GM19397 (cell line): ENCODE results near the gene NPR3.

Source experiments
- ATAC-seq: cut with Tn5 transposase; IDR thresholded peaks from one replicate; pipeline ENCODE4 v1.9.1; 2021; ENCODE audit warnings: mild to moderate bottlenecking, moderate library complexity; ENCODE audit not compliant: unreplicated experiment

The NPR3 gene

GRCh38 chr5:32711681-32712480 lies 760 bp downstream of the NPR3 start:
- no peak for ATAC-seq

- ATAC-seq = no peak
These were observed 1.6 kb downstream of the NPR3 start for GRCh38 chr5:32712481-32713360.

- ATAC-seq = no peak
These were observed 2.2 kb downstream of the NPR3 start for GRCh38 chr5:32713361-32713769.

GRCh38 chr5:32713770-32714381 lies 2.8 kb downstream of the NPR3 start:
- no peak for ATAC-seq

GRCh38 chr5:32714836-32715235 lies 3.7 kb downstream of the NPR3 start:
- ATAC-seq = no peak

GRCh38 chr5:32720300-32720699 lies 9.2 kb downstream of the NPR3 start:
- no peak for ATAC-seq

GRCh38 chr5:32721626-32722025 lies 10.5 kb downstream of the NPR3 start:
- no peak for ATAC-seq

- ATAC-seq = no peak
These were observed 11.8 kb downstream of the NPR3 start for GRCh38 chr5:32722957-32723356.

GRCh38 chr5:32724526-32724925 lies 13.4 kb downstream of the NPR3 start:
- ATAC-seq = no peak

- no peak for ATAC-seq
These were observed 15.0 kb downstream of the NPR3 start for GRCh38 chr5:32726086-32726557.

GRCh38 chr5:32729651-32730050 lies 18.5 kb downstream of the NPR3 start:
- ATAC-seq = no peak

GRCh38 chr5:32733590-32734340 lies 22.6 kb downstream of the NPR3 start:
- no peak for ATAC-seq

GRCh38 chr5:32734827-32735378 lies 23.8 kb downstream of the NPR3 start:
- ATAC-seq = no peak

GRCh38 chr5:32735512-32735911 lies 24.4 kb downstream of the NPR3 start:
- no peak for ATAC-seq

- ATAC-seq = no peak
These were observed 25.7 kb downstream of the NPR3 start for GRCh38 chr5:32736842-32737241.

GRCh38 chr5:32740651-32741050 lies 29.5 kb downstream of the NPR3 start:
- no peak for ATAC-seq

- no peak for ATAC-seq
These were observed 34.2 kb downstream of the NPR3 start for GRCh38 chr5:32745317-32745716.

- ATAC-seq = no peak
These were observed 41.3 kb downstream of the NPR3 start for GRCh38 chr5:32752411-32752810.

GRCh38 chr5:32753051-32753450 lies 41.9 kb downstream of the NPR3 start:
- no peak for ATAC-seq

GRCh38 chr5:32753765-32754164 lies 42.6 kb downstream of the NPR3 start:
- no peak for ATAC-seq
